H1 (cell line): Measurements from ENCODE around the gene SCG2. TPM values are rescaled to one million over a fixed set of nuclear protein-coding genes. Genes with fewer than 3 reads are reported as not detected.
A peak's percentile ranks its signal among the peaks of the same experiment; 100 is the strongest.

Source experiments
- CTCF ChIA-PET: fragments of 300-600 bp; sonication (Branson Sonifier 250); formaldehyde crosslinking; loops from one replicate; lab custom pipeline; 2021; ENCODE audit not compliant: partially characterized antibody; lab: Charles Lee
- POLR2A ChIA-PET: fragments of 300-600 bp; sonication (Branson Sonifier 250); formaldehyde crosslinking; loops from one replicate; lab custom pipeline; 2021; ENCODE audit warnings: inconsistent platforms; ENCODE audit not compliant: partially characterized antibody; lab: Charles Lee
- DNase-seq, 2 experiments: peaks; one replicate each; pipeline versions ENCODE4 v3.0.0 to v3.0.0-alpha.2; 2010 to 2022; ENCODE audit warnings: low spot score in 2 of 2, low read depth in 1 of 2, mixed read lengths in 1 of 2
- FAIRE-seq: peaks from 2 replicates; lab custom pipeline; 2011; peaks lifted over from hg19 to GRCh38; lab: Jason Lieb, UNC
- H2AFZ ChIP-seq: 2 replicates; pipeline ENCODE4 v1.8.1; 2012; ENCODE audit warnings: low read length, inconsistent platforms
- H2AK5ac ChIP-seq: 2 replicates; pipeline ENCODE4 v1.6.1; 2013; ENCODE audit warnings: low read depth, low read length
- H2BK120ac ChIP-seq: replicated peaks from 2 replicates; pipeline ENCODE3; 2013; ENCODE audit warnings: low read depth, low read length, inconsistent platforms
- H2BK12ac ChIP-seq: 2 replicates; pipeline ENCODE4 v1.6.1; 2013; ENCODE audit warnings: low read depth, low read length
- H2BK15ac ChIP-seq: 2 replicates; pipeline ENCODE4 v1.6.1; 2013; ENCODE audit warnings: low read length
- H2BK20ac ChIP-seq: 2 replicates; pipeline ENCODE4 v1.6.1; 2013; ENCODE audit warnings: low read length
- H2BK5ac ChIP-seq: 2 replicates; pipeline ENCODE4 v1.6.1; 2013; ENCODE audit warnings: low read depth, low read length
- H3K14ac ChIP-seq: 2 replicates; pipeline ENCODE4 v1.6.1; 2013; ENCODE audit warnings: inconsistent platforms; ENCODE audit not compliant: insufficient read length
- H3K18ac ChIP-seq: 2 replicates; pipeline ENCODE4 v1.6.1; 2013; ENCODE audit warnings: low read length; ENCODE audit errors: extremely low read depth
- H3K23ac ChIP-seq: 2 replicates; pipeline ENCODE4 v1.6.1; 2013; ENCODE audit warnings: inconsistent platforms; ENCODE audit not compliant: insufficient read length
- H3K23me2 ChIP-seq: 2 replicates; pipeline ENCODE4 v1.6.1; 2013; ENCODE audit warnings: low read depth, low read length
- H3K27ac ChIP-seq: 2 replicates; pipeline ENCODE4 v1.6.1; 2011; ENCODE audit warnings: low read depth, low read length, inconsistent platforms
- H3K27me3 ChIP-seq, 4 experiments: replicated peaks in 1 of 4; 1 replicate in 1 of 4; 2 replicates in 3 of 4; pipeline versions ENCODE4 v1.6.1 to v1.8.1; 2011 to 2013; ENCODE audit warnings: low read length in 3 of 4, mild to moderate bottlenecking in 3 of 4, inconsistent platforms in 2 of 4, mixed read lengths in 2 of 4, moderate library complexity in 1 of 4; ENCODE audit not compliant: control insufficient read depth in 3 of 4, insufficient read depth in 3 of 4; ENCODE audit errors: extremely low read depth in 1 of 4
- H3K36me3 ChIP-seq, 4 experiments: 2 replicates each; pipeline versions ENCODE4 v1.6.1 to v1.8.1; 2011 to 2013; ENCODE audit warnings: mild to moderate bottlenecking in 4 of 4, low read length in 3 of 4, moderate library complexity in 2 of 4, control low read depth in 1 of 4, inconsistent platforms in 1 of 4; ENCODE audit not compliant: insufficient read depth in 4 of 4, control insufficient read depth in 2 of 4
- H3K4ac ChIP-seq: replicated peaks from 2 replicates; pipeline ENCODE3; 2013; ENCODE audit warnings: low read length, low read depth, mixed read lengths, inconsistent platforms; ENCODE audit not compliant: insufficient read length
- H3K4me1 ChIP-seq, 4 experiments: replicated peaks in 1 of 4; 1 replicate in 1 of 4; 2 replicates in 3 of 4; pipeline versions ENCODE4 v1.6.1 to v1.8.1; 2011 to 2013; ENCODE audit warnings: low read length in 3 of 4, inconsistent platforms in 2 of 4, mixed read lengths in 1 of 4; ENCODE audit not compliant: insufficient read depth in 4 of 4, control insufficient read depth in 3 of 4
- H3K4me2 ChIP-seq, 2 experiments: 2 replicates each; pipeline versions ENCODE4 v1.6.1 to v1.8.1; 2011 to 2013; ENCODE audit warnings: low read depth in 2 of 2, low read length in 2 of 2, control low read depth in 1 of 2, inconsistent platforms in 1 of 2, mild to moderate bottlenecking in 1 of 2; ENCODE audit not compliant: insufficient read depth in 1 of 2
- H3K4me3 ChIP-seq, 4 experiments: fragments of 200-600, 300-600 bp in 1 of 4; sonication (generic), shearing (Covaris generic), sonication (Bioruptor Twin) in 1 of 4; 2 replicates each; pipeline versions ENCODE4 v1.5.1 to v1.8.1; 2011 to 2016; ENCODE audit warnings: low read length in 4 of 4, low read depth in 3 of 4, control low read depth in 2 of 4, inconsistent platforms in 2 of 4, mild to moderate bottlenecking in 2 of 4, mixed read lengths in 1 of 4, moderate library complexity in 1 of 4; ENCODE audit not compliant: insufficient read depth in 2 of 4; ENCODE audit errors: extremely low read depth in 1 of 4
- H3K56ac ChIP-seq: replicated peaks from 2 replicates; pipeline ENCODE3; 2013; ENCODE audit warnings: low read depth, mild to moderate bottlenecking, mixed read lengths, low read length, inconsistent platforms; ENCODE audit not compliant: insufficient read length
- H3K79me1 ChIP-seq: 2 replicates; pipeline ENCODE4 v1.6.1; 2013; ENCODE audit warnings: low read depth, low read length, control low read depth
- H3K79me2 ChIP-seq, 2 experiments: 2 replicates each; pipeline versions ENCODE4 v1.6.1 to v1.8.1; 2012 to 2013; ENCODE audit warnings: low read length in 2 of 2, mild to moderate bottlenecking in 2 of 2, inconsistent platforms in 1 of 2; ENCODE audit not compliant: insufficient read depth in 2 of 2, control insufficient read depth in 1 of 2
- H3K9ac ChIP-seq, 4 experiments: replicated peaks in 1 of 4; 1 replicate in 1 of 4; 2 replicates in 3 of 4; pipeline versions ENCODE4 v1.6.1 to v1.8.1; 2011 to 2013; ENCODE audit warnings: low read depth in 3 of 4, low read length in 3 of 4, control low read depth in 2 of 4, mild to moderate bottlenecking in 2 of 4, moderate library complexity in 2 of 4, inconsistent platforms in 1 of 4; ENCODE audit errors: extremely low read depth in 1 of 4
- H3K9me3 ChIP-seq, 2 experiments: 2 replicates each; pipeline versions ENCODE4 v1.6.1 to v1.8.1; 2012 to 2013; ENCODE audit warnings: mild to moderate bottlenecking in 2 of 2, moderate library complexity in 2 of 2, control low read depth in 1 of 2, inconsistent platforms in 1 of 2, low read depth in 1 of 2, low read length in 1 of 2, mixed read lengths in 1 of 2; ENCODE audit not compliant: insufficient read depth in 2 of 2
- H4K20me1 ChIP-seq, 2 experiments: replicated peaks in 1 of 2; 2 replicates each; pipeline versions ENCODE3 to v1.8.1; 2011 to 2013; ENCODE audit warnings: inconsistent platforms in 2 of 2, low read length in 2 of 2, mild to moderate bottlenecking in 1 of 2; ENCODE audit not compliant: insufficient read depth in 2 of 2, control insufficient read depth in 1 of 2
- H4K5ac ChIP-seq: 2 replicates; pipeline ENCODE4 v1.6.1; 2013; ENCODE audit warnings: low read length, low read depth, mixed read lengths, inconsistent platforms; ENCODE audit not compliant: insufficient read length
- H4K8ac ChIP-seq: 2 replicates; pipeline ENCODE4 v1.8.0; 2013; ENCODE audit warnings: mild to moderate bottlenecking, moderate library complexity, low read length, inconsistent platforms; ENCODE audit not compliant: insufficient read depth; ENCODE audit errors: extremely low read depth
- H4K91ac ChIP-seq: replicated peaks from 2 replicates; pipeline ENCODE3; 2013; ENCODE audit warnings: low read length, mixed read lengths, inconsistent platforms; ENCODE audit not compliant: insufficient read length
- ATF3 ChIP-seq: IDR thresholded peaks from 2 replicates; pipeline ENCODE4 v1.6.1; 2011; ENCODE audit warnings: low read depth, mild to moderate bottlenecking, low read length; ENCODE audit not compliant: insufficient read depth
- CBX5 ChIP-seq: fragments of 300-800, 300-1000 bp; sonication (generic); IDR thresholded peaks from 2 replicates; pipeline ENCODE4 v1.7.1; 2016; ENCODE audit warnings: antibody characterized with exemption, low read length, low read depth
- CEBPB ChIP-seq: IDR thresholded peaks from 2 replicates; pipeline ENCODE4 v1.6.1; 2012; ENCODE audit warnings: low read depth, low read length
- CHD1 ChIP-seq: IDR thresholded peaks from 2 replicates; pipeline ENCODE4 v1.6.1; 2012; ENCODE audit warnings: low read depth, low read length, improper control_type of control experiment
- CHD2 ChIP-seq: IDR thresholded peaks from 2 replicates; pipeline ENCODE4 v1.6.1; 2012; ENCODE audit warnings: low read length, improper control_type of control experiment
- GABPA ChIP-seq: IDR thresholded peaks from 2 replicates; pipeline ENCODE4 v1.6.1; 2011; ENCODE audit warnings: mild to moderate bottlenecking, low read length, moderate library complexity, borderline replicate concordance; ENCODE audit not compliant: insufficient read depth
- HDAC6 ChIP-seq: IDR thresholded peaks from one replicate; pipeline ENCODE4 v1.7.1; 2012; ENCODE audit warnings: low read depth, mild to moderate bottlenecking, inconsistent platforms, low read length, moderate library complexity
- POLR2AphosphoS5 ChIP-seq: IDR thresholded peaks from 2 replicates; pipeline ENCODE4 v1.6.1; 2011; ENCODE audit warnings: low read depth, low read length
- RAD21 ChIP-seq, 2 experiments: IDR thresholded peaks in 1 of 2; conservative IDR thresholded peaks in 1 of 2; 2 replicates each; pipeline ENCODE4 v1.6.1; 2011; ENCODE audit warnings: low read depth in 2 of 2, low read length in 2 of 2, improper control_type of control experiment in 1 of 2, inconsistent platforms in 1 of 2, mild to moderate bottlenecking in 1 of 2, moderate library complexity in 1 of 2
- RFX5 ChIP-seq: IDR thresholded peaks from 2 replicates; pipeline ENCODE4 v1.6.1; 2011; ENCODE audit warnings: low read depth, low read length, improper control_type of control experiment, borderline replicate concordance
- SIX5 ChIP-seq: IDR thresholded peaks from 2 replicates; pipeline ENCODE4 v1.6.1; 2011; ENCODE audit warnings: mild to moderate bottlenecking, low read depth, low read length
- SP1 ChIP-seq: IDR thresholded peaks from 2 replicates; pipeline ENCODE4 v1.6.1; 2011; ENCODE audit warnings: low read depth, low read length
- TBP ChIP-seq: IDR thresholded peaks from 2 replicates; pipeline ENCODE4 v1.6.1; 2011; ENCODE audit warnings: low read depth, low read length, improper control_type of control experiment
- TEAD4 ChIP-seq: IDR thresholded peaks from 2 replicates; pipeline ENCODE4 v1.6.1; 2012; ENCODE audit warnings: low read depth, low read length, inconsistent platforms, mixed read lengths
- WGBS, 2 experiments: shearing (Covaris generic) in 1 of 2; methylation state at CpG; one replicate each; pipeline versions ENCODE4 v1.1.6 to v1.1.7; 2013 to 2015; ENCODE audit warnings: low lambda C conversion rate in 2 of 2, mixed read lengths in 2 of 2, inconsistent platforms in 1 of 2, low coverage in 1 of 2, missing lambda C conversion rate in 1 of 2; ENCODE audit not compliant: insufficient replicate concordance in 2 of 2, insufficient coverage in 1 of 2, insufficient read length in 1 of 2; ENCODE audit errors: extremely low coverage in 1 of 2, missing lambda C conversion rate in 1 of 2; 5-methylcytosine and 5-hydroxymethylcytosine counted together
- polyA plus RNA-seq, 7 experiments: library from polyadenylated mRNA; depleted of rRNA in 3 of 7; stranded (reverse) in 5 of 7; unstranded in 2 of 7; fragments of >200 nt in 5 of 7; fragments of 200-250 nt in 2 of 7; gene quantifications; 1 replicate in 5 of 7; 2 replicates in 1 of 7; 4 replicates in 1 of 7; pipeline versions ENCODE4 v1.2.1 to v1.2.3, GENCODE V29; 2011 to 2013; ENCODE audit warnings: missing spikeins in 2 of 7, mixed read lengths in 2 of 7
- total RNA-seq: library from RNA; stranded (reverse); fragmentation: NEBNext Ultra II Directional; extraction: Animal tissue kit (Norgen Biotek cat#: 25700); gene quantifications from 2 replicates; pipeline ENCODE4 v1.2.1, GENCODE V29; 2021

SCG2 gene
- total and polyA plus RNA-seq, 2 of the 8 experiments (the other 6 are each of a cell fraction or from before 2014, with no cell fraction given) = 0.54 to 1.0 TPM

- Histone ChIP-seq H2AFZ (0 out of 2 replicates have a peak overlapping the region, but pooled peaks have one; percentile 66), H3K23ac (no peak overlapping the region), H2AK5ac (no peak overlapping the region), H4K8ac (no peak overlapping the region), H3K23me2 (no peaks in the 10 kb centered on the region), H3K9me3 (no peaks in the 10 kb centered on the region), H3K79me2 (no peaks in the 10 kb centered on the region), H3K4ac (no peak overlapping the region), H4K20me1 (no peaks in the 10 kb centered on the region), H3K56ac (no peak overlapping the region), H3K27ac (no peak overlapping the region), H2BK120ac (no peak overlapping the region), H3K9ac (no peak overlapping the region), H4K91ac (no peak overlapping the region), H4K5ac (no peak overlapping the region), H3K14ac (no peak overlapping the region), H3K79me1 (no peaks in the 10 kb centered on the region), H2BK5ac (no peak overlapping the region), H3K27me3 (no peaks in the 10 kb centered on the region), H2BK15ac (no peak overlapping the region), H2BK20ac (no peak overlapping the region), H3K18ac (no peak overlapping the region), H3K36me3 (no peaks in the 10 kb centered on the region), H3K4me3 (no peak overlapping the region), H3K4me1 (no peaks in the 10 kb centered on the region; a peak in 1 of 7 replicates), H3K4me2 (no peak overlapping the region), H2BK12ac (no peak overlapping the region)
- 87% methylated on average over 5 of the region's 5 CpGs; no CpG with 5 or more reads in 1 of the 2 experiments for WGBS, 2 experiments
- POLR2A ChIA-PET = no interaction called here
- CTCF ChIA-PET = interaction anchor here (0.6 to 1.7 kb wide), 2 partner anchors 271 to 298 kb away, joined by 3 to 4 read pairs; no protein-coding TSS in a partner anchor
- FAIRE-seq (no peak), DNase-seq (no peak)
- TF ChIP-seq RFX5 = no peak
- no peak for TF ChIP-seq TEAD4
- no peak for TF ChIP-seq CHD1
- TF ChIP-seq POLR2AphosphoS5 = no peak
- no peak for TF ChIP-seq TBP
- no peak for TF ChIP-seq GABPA
- TF ChIP-seq SIX5 = no peak
- no peak for TF ChIP-seq ATF3
- no peak for TF ChIP-seq CHD2
- TF ChIP-seq RAD21 (IDR thresholded peaks at IDR 0.05 in 1 of 2, conservative IDR thresholded peaks at IDR 0.05 in 1 of 2; ENCODE audit: low read depth in 2 of 2, low read length in 2 of 2) = no peak
- TF ChIP-seq HDAC6 = no peak
- TF ChIP-seq CEBPB = no peak
- no peak for TF ChIP-seq SP1
- no peak for TF ChIP-seq CBX5
Measured at GRCh38 chr2:223576873-223577272, 25.3 kb downstream of the SCG2 start.
